Measurements from ENCODE around the gene MEIOC. TPM values are rescaled to one million over a fixed set of nuclear protein-coding genes. Genes with fewer than 3 reads are reported as not detected.

MEIOC gene
- total RNA-seq, 1 experiment from 2014 or later: 3.0 TPM

DNA sequence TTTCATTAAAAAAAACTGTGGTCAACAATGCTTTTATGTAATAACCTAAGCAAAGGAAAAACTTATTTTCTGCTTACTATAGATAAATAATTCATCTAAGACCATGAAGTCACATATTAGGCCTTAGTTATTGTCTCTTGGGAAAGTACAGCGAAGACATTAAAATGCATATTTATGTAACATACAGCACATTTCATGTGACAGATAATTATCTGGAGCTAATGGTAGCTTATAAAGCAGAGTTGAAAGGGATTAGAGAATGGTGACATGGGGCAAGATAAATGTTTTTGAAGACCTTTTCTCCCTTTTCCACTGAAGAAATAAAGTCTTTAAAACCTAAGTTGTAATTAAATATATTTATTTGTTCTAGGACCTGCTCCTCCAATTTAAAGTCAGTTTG, 9.7 kb downstream of the MEIOC start:
- Mint-ChIP-seq H3K27me3 (ENCODE audit: low read depth) (no peaks in the 10 kb centered on the region), H3K27ac (no peak overlapping the region), H3K4me3 (no peak overlapping the region), H3K9me3 (no peaks in the 10 kb centered on the region), H3K4me1 (no peaks in the 10 kb centered on the region), H3K36me3 (ENCODE audit: insufficient read depth in 1 of 3, low read depth in 3 of 3) (no peaks in the 10 kb centered on the region; a peak in 1 of 7 replicates)
- Histone ChIP-seq H3K27me3 (ENCODE audit: insufficient read depth, low read length) (no peaks in the 10 kb centered on the region), H3K23ac (ENCODE audit: insufficient read length, low read depth, low read length) (no peak overlapping the region), H3K79me1 (ENCODE audit: insufficient read depth, low read depth, low read length, poor library complexity, severe bottlenecking) (no peaks in the 10 kb centered on the region), H2AFZ (ENCODE audit: low read length) (no peak overlapping the region), H3K23me2 (ENCODE audit: insufficient read length, low read depth, low read length, poor library complexity, severe bottlenecking) (no peaks in the 10 kb centered on the region), H3K9me3 (ENCODE audit: control insufficient read depth, low read depth, low read length) (no peaks in the 10 kb centered on the region), H3K79me2 (ENCODE audit: insufficient read depth, low read length) (no peaks in the 10 kb centered on the region), H2BK5ac (ENCODE audit: insufficient read length, low read length) (no peak overlapping the region), H2BK12ac (ENCODE audit: insufficient read length, low read depth, low read length) (no peak overlapping the region), H4K8ac (replicated peaks; ENCODE audit: insufficient read length, low read depth, low read length) (no peak overlapping the region), H4K91ac (ENCODE audit: insufficient read length, low read depth, low read length) (no peak overlapping the region), H3K18ac (ENCODE audit: insufficient read length, low read depth, low read length) (no peak overlapping the region), H3K27ac (ENCODE audit: insufficient read length, low read depth, low read length) (no peak overlapping the region), H3K14ac (ENCODE audit: insufficient read depth, low read length) (no peak overlapping the region), H3K9ac (ENCODE audit: extremely low read depth, insufficient read length, low read length) (no peak overlapping the region), H4K20me1 (ENCODE audit: control insufficient read depth, insufficient read depth, insufficient read length) (no peaks in the 10 kb centered on the region), H3K4ac (ENCODE audit: low read depth, low read length) (no peak overlapping the region), H2AK5ac (ENCODE audit: insufficient read length, low read length) (no peak overlapping the region), H4K5ac (ENCODE audit: insufficient read length, low read depth, low read length) (no peak overlapping the region), H3T11ph (ENCODE audit: low read length) (no peak overlapping the region), H2BK15ac (ENCODE audit: low read depth, low read length) (no peak overlapping the region), H2BK20ac (ENCODE audit: low read depth, low read length, poor library complexity, severe bottlenecking) (no peak overlapping the region), H3K4me2 (ENCODE audit: insufficient read depth, insufficient read length, low read length) (no peak overlapping the region), H2BK120ac (ENCODE audit: low read depth, low read length, poor library complexity, severe bottlenecking) (no peak overlapping the region), H3K4me1 (ENCODE audit: insufficient read depth, low read length) (no peaks in the 10 kb centered on the region), H3K56ac (ENCODE audit: insufficient read length, low read depth, low read length) (no peak overlapping the region)
- no peak for DNase-seq
- TF ChIP-seq, protein P1, sequence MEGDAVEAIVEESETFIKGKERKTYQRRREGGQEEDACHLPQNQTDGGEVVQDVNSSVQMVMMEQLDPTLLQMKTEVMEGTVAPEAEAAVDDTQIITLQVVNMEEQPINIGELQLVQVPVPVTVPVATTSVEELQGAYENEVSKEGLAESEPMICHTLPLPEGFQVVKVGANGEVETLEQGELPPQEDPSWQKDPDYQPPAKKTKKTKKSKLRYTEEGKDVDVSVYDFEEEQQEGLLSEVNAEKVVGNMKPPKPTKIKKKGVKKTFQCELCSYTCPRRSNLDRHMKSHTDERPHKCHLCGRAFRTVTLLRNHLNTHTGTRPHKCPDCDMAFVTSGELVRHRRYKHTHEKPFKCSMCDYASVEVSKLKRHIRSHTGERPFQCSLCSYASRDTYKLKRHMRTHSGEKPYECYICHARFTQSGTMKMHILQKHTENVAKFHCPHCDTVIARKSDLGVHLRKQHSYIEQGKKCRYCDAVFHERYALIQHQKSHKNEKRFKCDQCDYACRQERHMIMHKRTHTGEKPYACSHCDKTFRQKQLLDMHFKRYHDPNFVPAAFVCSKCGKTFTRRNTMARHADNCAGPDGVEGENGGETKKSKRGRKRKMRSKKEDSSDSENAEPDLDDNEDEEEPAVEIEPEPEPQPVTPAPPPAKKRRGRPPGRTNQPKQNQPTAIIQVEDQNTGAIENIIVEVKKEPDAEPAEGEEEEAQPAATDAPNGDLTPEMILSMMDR (conservative IDR thresholded peaks at IDR 0.05): no peak
- no CpG with 5 or more reads among the region's 1 CpG for WGBS (ENCODE audit: extremely low coverage, insufficient read length, low lambda C conversion rate)

Data from H9 (cell line).